DND-41 (cell line): ENCODE data around the gene IL17REL.

Experiments used
- ATAC-seq: fragments of 200-7000 bp; cut with Tn5 transposase; 3 replicates; pipeline ENCODE4 v1.9.1; 2021; ENCODE audit warnings: low read depth; ENCODE audit not compliant: insufficient read depth
- DNase-seq: peaks from one replicate; pipeline ENCODE4 v3.0.0-alpha.2; 2020
- H2AFZ ChIP-seq: 2 replicates; pipeline ENCODE4 v1.6.0; 2012; ENCODE audit warnings: low read depth, low read length
- H3K27ac ChIP-seq: 2 replicates; pipeline ENCODE4 v1.5.1; 2012; ENCODE audit warnings: low read length, inconsistent platforms
- H3K27me3 ChIP-seq: fragments of 200-600 bp; sonication (generic); 2 replicates; pipeline ENCODE4 v1.6.0; 2012; ENCODE audit warnings: low read length, mild to moderate bottlenecking, inconsistent platforms; ENCODE audit not compliant: insufficient read depth, poor library complexity
- H3K36me3 ChIP-seq: 2 replicates; pipeline ENCODE4 v1.5.1; 2012; ENCODE audit warnings: low read length, inconsistent platforms; ENCODE audit not compliant: insufficient read depth
- H3K4me1 ChIP-seq: 2 replicates; pipeline ENCODE4 v1.5.1; 2012; ENCODE audit warnings: mild to moderate bottlenecking, low read length; ENCODE audit not compliant: insufficient read depth
- H3K4me2 ChIP-seq: 2 replicates; pipeline ENCODE4 v1.6.0; 2012; ENCODE audit warnings: mild to moderate bottlenecking, moderate library complexity, low read length, inconsistent platforms; ENCODE audit not compliant: insufficient read depth
- H3K4me3 ChIP-seq, 2 experiments: fragments of 200-600 bp in 1 of 2; shearing (Covaris generic) in 1 of 2; 2 replicates each; pipeline ENCODE4 v1.5.1; 2012 to 2016; ENCODE audit warnings: inconsistent platforms in 2 of 2, low read length in 2 of 2, mild to moderate bottlenecking in 2 of 2, low read depth in 1 of 2, moderate library complexity in 1 of 2
- H3K79me2 ChIP-seq: 2 replicates; pipeline ENCODE4 v1.6.0; 2012; ENCODE audit warnings: low read length, inconsistent platforms; ENCODE audit not compliant: insufficient read depth
- H3K9ac ChIP-seq: 2 replicates; pipeline ENCODE4 v1.6.0; 2012; ENCODE audit warnings: low read depth, mild to moderate bottlenecking, inconsistent platforms, low read length, moderate library complexity
- H3K9me3 ChIP-seq: 2 replicates; pipeline ENCODE4 v1.5.1; 2012; ENCODE audit warnings: low read length, moderate library complexity, mild to moderate bottlenecking, inconsistent platforms; ENCODE audit not compliant: insufficient read depth, severe bottlenecking
- H4K20me1 ChIP-seq: 2 replicates; pipeline ENCODE4 v1.6.0; 2012; ENCODE audit warnings: low read length; ENCODE audit not compliant: insufficient read depth
- EZH2 ChIP-seq: IDR thresholded peaks from 3 replicates; pipeline ENCODE4 v1.6.1; 2012; ENCODE audit warnings: borderline replicate concordance, low read depth, mild to moderate bottlenecking, moderate library complexity, low read length, inconsistent platforms; ENCODE audit not compliant: severe bottlenecking
- TF ChIP-seq, protein P1 (sequence below): IDR thresholded peaks from 2 replicates; pipeline ENCODE4 v1.5.1; 2012; ENCODE audit warnings: borderline replicate concordance, low read length, moderate library complexity, mild to moderate bottlenecking; ENCODE audit not compliant: poor library complexity, severe bottlenecking; ENCODE audit errors: extremely low read depth

Gene IL17REL

DNA sequence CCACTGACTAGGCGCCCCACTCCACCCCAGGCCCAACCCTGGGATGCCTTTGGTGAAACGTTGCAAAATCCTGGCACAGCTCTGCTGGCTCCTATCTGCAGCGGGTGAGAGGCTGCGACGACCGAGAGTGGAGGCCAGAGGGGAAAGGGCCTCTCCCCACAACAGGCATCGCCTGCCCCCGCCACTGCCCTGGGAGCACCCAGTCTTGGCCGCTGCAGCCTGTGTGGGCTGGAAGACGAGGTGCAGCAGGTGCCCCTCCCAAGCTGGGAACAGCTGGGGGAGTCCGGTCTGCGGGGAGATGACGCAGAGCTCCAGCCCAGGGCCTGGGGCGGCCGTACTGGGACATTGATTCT lies 56.2 kb downstream of the IL17REL start:
- H3K9me3 ChIP-seq, result no peaks in the 10 kb centered on the region
- peaks cover 8% of the 10 kb centered on the region for H3K79me2 ChIP-seq
- no peak for TF ChIP-seq EZH2
- TF ChIP-seq, protein P1, sequence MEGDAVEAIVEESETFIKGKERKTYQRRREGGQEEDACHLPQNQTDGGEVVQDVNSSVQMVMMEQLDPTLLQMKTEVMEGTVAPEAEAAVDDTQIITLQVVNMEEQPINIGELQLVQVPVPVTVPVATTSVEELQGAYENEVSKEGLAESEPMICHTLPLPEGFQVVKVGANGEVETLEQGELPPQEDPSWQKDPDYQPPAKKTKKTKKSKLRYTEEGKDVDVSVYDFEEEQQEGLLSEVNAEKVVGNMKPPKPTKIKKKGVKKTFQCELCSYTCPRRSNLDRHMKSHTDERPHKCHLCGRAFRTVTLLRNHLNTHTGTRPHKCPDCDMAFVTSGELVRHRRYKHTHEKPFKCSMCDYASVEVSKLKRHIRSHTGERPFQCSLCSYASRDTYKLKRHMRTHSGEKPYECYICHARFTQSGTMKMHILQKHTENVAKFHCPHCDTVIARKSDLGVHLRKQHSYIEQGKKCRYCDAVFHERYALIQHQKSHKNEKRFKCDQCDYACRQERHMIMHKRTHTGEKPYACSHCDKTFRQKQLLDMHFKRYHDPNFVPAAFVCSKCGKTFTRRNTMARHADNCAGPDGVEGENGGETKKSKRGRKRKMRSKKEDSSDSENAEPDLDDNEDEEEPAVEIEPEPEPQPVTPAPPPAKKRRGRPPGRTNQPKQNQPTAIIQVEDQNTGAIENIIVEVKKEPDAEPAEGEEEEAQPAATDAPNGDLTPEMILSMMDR, result no peak
- H3K4me2 ChIP-seq, result no peak overlapping the region
- H4K20me1 ChIP-seq, result peaks cover under 1% of the 10 kb centered on the region
- peaks cover 12% of the 10 kb centered on the region for H3K4me1 ChIP-seq
- no peaks in the 10 kb centered on the region for H3K27me3 ChIP-seq
- ATAC-seq (no peak), DNase-seq (no peak)
- H3K36me3 ChIP-seq, result peaks cover under 1% of the 10 kb centered on the region; the same call in 1 of the 2 replicates
- no peak overlapping the region for H2AFZ ChIP-seq
- H3K4me3 ChIP-seq, result no peak overlapping the region
- no peak overlapping the region for H3K9ac ChIP-seq
- H3K27ac ChIP-seq, result no peak overlapping the region

DNA sequence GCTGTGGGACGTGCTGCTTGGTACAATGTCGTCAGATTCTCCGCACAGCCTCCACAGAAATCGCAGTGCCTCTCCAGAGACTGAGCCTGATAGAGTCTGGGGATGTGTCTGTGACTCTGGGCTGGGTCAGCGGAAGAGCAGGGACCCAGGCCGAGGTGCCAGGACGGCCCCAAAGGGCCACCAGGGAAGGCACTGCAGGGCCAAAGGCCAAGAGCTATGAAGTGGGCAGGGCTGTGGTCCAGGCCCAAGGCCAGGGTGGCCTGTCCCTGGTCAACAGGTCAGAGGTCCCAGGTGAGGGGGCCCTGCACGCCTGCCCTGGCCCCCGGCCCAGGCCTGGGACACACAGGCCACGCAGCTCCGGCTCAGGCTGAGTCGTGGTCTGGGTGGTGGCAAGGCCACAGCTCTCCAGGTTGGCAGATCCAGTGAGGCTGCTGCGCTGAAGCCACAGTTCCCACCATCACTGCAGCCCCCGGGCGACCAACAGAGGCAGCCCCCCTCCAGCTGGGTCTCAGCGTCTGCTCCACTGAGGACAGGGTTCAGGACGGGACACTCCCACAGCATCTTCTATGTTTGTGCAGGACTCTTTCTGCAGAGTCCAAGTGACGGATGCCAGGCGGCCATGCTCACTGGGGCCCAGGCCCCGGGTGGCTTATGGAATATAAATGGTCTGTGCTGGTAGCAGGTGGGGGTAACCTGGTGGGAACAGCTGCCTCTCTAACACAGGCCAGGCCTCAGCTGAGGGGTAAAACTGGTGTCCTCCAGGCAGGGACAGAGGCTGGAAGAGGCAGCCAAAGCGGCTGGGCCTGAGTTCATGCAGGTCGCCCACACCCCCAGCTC lies 56.8 kb downstream of the IL17REL start:
- no peaks in the 10 kb centered on the region; the same call in 1 of the 2 replicates for H3K36me3 ChIP-seq
- ATAC-seq (no peak), DNase-seq (no peak)
- TF ChIP-seq EZH2, result no peak
- TF ChIP-seq, protein P1, result no peak
- no peaks in the 10 kb centered on the region for H4K20me1 ChIP-seq
- H3K9ac ChIP-seq, result no peak overlapping the region
- H3K4me2 ChIP-seq, result no peak overlapping the region
- no peak overlapping the region for H3K27ac ChIP-seq
- peaks cover 12% of the 10 kb centered on the region for H3K4me1 ChIP-seq
- no peaks in the 10 kb centered on the region for H3K9me3 ChIP-seq
- no peak overlapping the region for H3K4me3 ChIP-seq
- H2AFZ ChIP-seq, result no peak overlapping the region
- no peaks in the 10 kb centered on the region for H3K27me3 ChIP-seq
- H3K79me2 ChIP-seq, result peaks cover 2% of the 10 kb centered on the region

DNA sequence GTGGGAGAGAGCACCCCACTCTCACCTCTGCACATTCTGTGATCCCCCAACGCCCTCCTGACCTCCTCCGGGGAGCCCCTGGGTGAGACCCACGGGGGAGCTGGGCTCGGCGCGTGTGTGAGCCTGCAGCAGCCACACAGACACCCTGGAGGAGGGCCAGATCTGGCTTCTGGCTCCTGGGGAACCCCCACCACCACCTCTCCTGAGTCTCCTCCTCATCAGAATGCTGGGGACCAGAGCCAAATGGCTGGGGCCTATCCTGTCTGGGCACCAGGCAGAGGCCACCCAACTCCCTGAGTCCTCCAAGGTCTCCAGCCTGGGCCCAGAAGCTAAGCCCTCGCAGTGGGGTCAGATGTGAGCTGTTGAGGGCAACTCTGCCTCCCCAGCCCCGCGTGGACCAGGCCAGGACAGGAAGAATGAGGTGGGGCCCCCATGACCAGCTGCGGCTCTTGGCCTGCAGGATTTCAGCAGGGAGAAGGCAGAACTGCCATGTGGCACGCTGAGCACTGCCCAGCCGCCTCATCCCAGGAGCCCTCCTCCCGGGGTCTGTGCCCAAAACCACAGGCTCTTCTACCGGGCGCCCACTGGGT lies 57.5 kb downstream of the IL17REL start:
- no peak overlapping the region for H3K27ac ChIP-seq
- ATAC-seq (no peak), DNase-seq (no peak)
- no peaks in the 10 kb centered on the region for H3K9me3 ChIP-seq
- no peak overlapping the region for H3K4me3 ChIP-seq
- no peaks in the 10 kb centered on the region for H3K79me2 ChIP-seq
- no peak overlapping the region for H3K4me2 ChIP-seq
- no peaks in the 10 kb centered on the region for H4K20me1 ChIP-seq
- H3K27me3 ChIP-seq, result no peaks in the 10 kb centered on the region
- no peak overlapping the region for H2AFZ ChIP-seq
- TF ChIP-seq EZH2, result no peak
- TF ChIP-seq, protein P1, result no peak
- H3K36me3 ChIP-seq, result no peaks in the 10 kb centered on the region; the same call in 1 of the 2 replicates
- no peak overlapping the region for H3K9ac ChIP-seq
- peaks cover 11% of the 10 kb centered on the region for H3K4me1 ChIP-seq
